Liver (tissue), 9 donors: ENCODE measurements around the gene SMAD7. TPM values are rescaled to one million over a fixed set of nuclear protein-coding genes. Genes with fewer than 3 reads are reported as not detected.

Source experiments
- DNase-seq: peaks from one replicate; pipeline ENCODE4 v3.0.0-alpha.2; 2017; ENCODE audit warnings: low spot score
- H3K27ac ChIP-seq, 2 donors: one replicate each; pipeline ENCODE4 v1.7.0; 2013; ENCODE audit warnings: inconsistent platforms in 2 of 2, low read length in 2 of 2, control low read depth in 1 of 2, low read depth in 1 of 2, mild to moderate bottlenecking in 1 of 2
- H3K27me3 ChIP-seq, 4 donors: one replicate each; pipeline versions ENCODE4 v1.6.1 to v1.7.0; 2013; ENCODE audit warnings: low read length in 3 of 4, inconsistent platforms in 1 of 4, mild to moderate bottlenecking in 1 of 4, moderate library complexity in 1 of 4; ENCODE audit not compliant: control insufficient read depth in 4 of 4, insufficient read depth in 4 of 4
- H3K36me3 ChIP-seq, 4 donors: one replicate each; pipeline versions ENCODE4 v1.6.1 to v1.7.0; 2013; ENCODE audit warnings: low read length in 3 of 4, mild to moderate bottlenecking in 3 of 4, low read depth in 1 of 4, moderate library complexity in 1 of 4; ENCODE audit not compliant: control insufficient read depth in 4 of 4, insufficient read depth in 3 of 4
- H3K4me1 ChIP-seq, 4 donors: one replicate each; pipeline versions ENCODE4 v1.6.1 to v1.7.0; 2013; ENCODE audit warnings: low read length in 3 of 4, mild to moderate bottlenecking in 3 of 4, moderate library complexity in 1 of 4; ENCODE audit not compliant: control insufficient read depth in 4 of 4, insufficient read depth in 4 of 4
- H3K4me3 ChIP-seq, 3 donors: one replicate each; pipeline versions ENCODE4 v1.6.1 to v1.7.0; 2013; ENCODE audit warnings: low read length in 3 of 3, control low read depth in 1 of 3, low read depth in 1 of 3, mild to moderate bottlenecking in 1 of 3
- H3K9ac ChIP-seq, 2 donors: one replicate each; pipeline ENCODE4 v1.7.0; 2013; ENCODE audit warnings: low read length in 2 of 2, mild to moderate bottlenecking in 2 of 2, moderate library complexity in 2 of 2, control low read depth in 1 of 2, low read depth in 1 of 2
- H3K9me3 ChIP-seq, 4 donors: one replicate each; pipeline versions ENCODE4 v1.6.1 to v1.7.0; 2013; ENCODE audit warnings: low read length in 3 of 4; ENCODE audit not compliant: control insufficient read depth in 4 of 4
- CTCF ChIP-seq: fragments of 150-350 bp; IDR thresholded peaks from 2 replicates; pipeline ENCODE4 v1.5.1; 2017; ENCODE audit warnings: improper control_type of control experiment, low read depth, low read length; ENCODE audit not compliant: missing input control
- EGR1 ChIP-seq, 2 donors: IDR thresholded peaks; 2 replicates each; pipeline ENCODE4 v1.6.1; 2016 to 2018; ENCODE audit warnings: antibody characterized with exemption in 2 of 2, low read depth in 2 of 2
- FOXA1 ChIP-seq: IDR thresholded peaks from 2 replicates; pipeline ENCODE4 v1.6.1; 2016; ENCODE audit warnings: antibody characterized with exemption
- FOXA2 ChIP-seq: IDR thresholded peaks from 2 replicates; pipeline ENCODE4 v1.6.1; 2016; ENCODE audit warnings: antibody characterized with exemption
- GABPA ChIP-seq, 2 donors: IDR thresholded peaks in 1 of 2; conservative IDR thresholded peaks in 1 of 2; 2 replicates each; pipeline ENCODE4 v1.6.1; 2016; ENCODE audit warnings: antibody characterized with exemption in 2 of 2, mild to moderate bottlenecking in 1 of 2, moderate library complexity in 1 of 2
- HNF4A ChIP-seq, 2 donors: conservative IDR thresholded peaks; 2 replicates each; pipeline ENCODE4 v1.6.1; 2016; ENCODE audit warnings: antibody characterized with exemption in 2 of 2, mild to moderate bottlenecking in 2 of 2
- HNF4G ChIP-seq: IDR thresholded peaks from 2 replicates; pipeline ENCODE4 v1.6.1; 2016; ENCODE audit warnings: antibody characterized with exemption
- JUND ChIP-seq, 2 donors: IDR thresholded peaks; 2 replicates each; pipeline ENCODE4 v1.6.1; 2016; ENCODE audit warnings: antibody characterized with exemption in 2 of 2
- MAX ChIP-seq: IDR thresholded peaks from 2 replicates; pipeline ENCODE4 v1.6.1; 2016; ENCODE audit warnings: antibody characterized with exemption
- NR2F2 ChIP-seq: IDR thresholded peaks from 2 replicates; pipeline ENCODE4 v1.6.1; 2016; ENCODE audit warnings: antibody characterized with exemption
- RAD21 ChIP-seq, 2 donors: IDR thresholded peaks; 2 replicates each; pipeline ENCODE4 v1.6.1; 2016; ENCODE audit warnings: antibody characterized with exemption in 2 of 2, mild to moderate bottlenecking in 2 of 2
- RXRA ChIP-seq, 2 donors: IDR thresholded peaks; 2 replicates each; pipeline ENCODE4 v1.6.1; 2017 to 2018; ENCODE audit warnings: antibody characterized with exemption in 2 of 2, mild to moderate bottlenecking in 1 of 2
- SP1 ChIP-seq: IDR thresholded peaks from 2 replicates; pipeline ENCODE4 v1.6.1; 2018; ENCODE audit warnings: antibody characterized with exemption, mild to moderate bottlenecking
- TAF1 ChIP-seq: conservative IDR thresholded peaks from 2 replicates; pipeline ENCODE4 v1.6.1; 2016; ENCODE audit warnings: antibody characterized with exemption, mild to moderate bottlenecking
- YY1 ChIP-seq: IDR thresholded peaks from 2 replicates; pipeline ENCODE4 v1.6.1; 2016; ENCODE audit warnings: antibody characterized with exemption, mild to moderate bottlenecking
- ZBTB33 ChIP-seq: IDR thresholded peaks from 2 replicates; pipeline ENCODE4 v1.6.1; 2016; ENCODE audit warnings: antibody characterized with exemption
- WGBS: extraction: QIAGEN DNeasy Blood & Tissue Kit; methylation state at CpG from one replicate; pipeline ENCODE4 v1.1.7; 2013; 5-methylcytosine and 5-hydroxymethylcytosine counted together
- polyA plus RNA-seq, 2 donors: library from polyadenylated mRNA; stranded (reverse) in 1 of 2; unstranded in 1 of 2; fragments of 200-250 nt in 1 of 2; fragments of >200 nt in 1 of 2; fragmentation: Nextera tagmentation in 1 of 2; extraction: Ambion mirVana in 1 of 2; gene quantifications; one replicate each; pipeline versions ENCODE4 v1.2.1 to v1.2.3, GENCODE V29; 2013 to 2015
- total RNA-seq, 2 donors: library from RNA; depleted of rRNA; stranded (reverse); fragments of >200 nt; gene quantifications; one replicate each; pipeline ENCODE4 v1.2.3, GENCODE V29; 2014
- TF ChIP-seq, protein P1 (sequence below): IDR thresholded peaks from 2 replicates; pipeline ENCODE4 v1.6.1; 2016; ENCODE audit warnings: antibody characterized with exemption, mild to moderate bottlenecking
- TF ChIP-seq, protein P2 (sequence below): IDR thresholded peaks from 2 replicates; pipeline ENCODE4 v1.6.1; 2016; ENCODE audit warnings: antibody characterized with exemption
- donor health status: healthy.
- donor health status: healthy.
- donor health status: healthy.
- donor health status: healthy.
- donor health status: healthy.

Gene SMAD7
- total and polyA plus RNA-seq, 4 donors, result 3.2 to 11.8 (median 10.1) TPM

GRCh38 chr18:48943736-48944527, 6.8 kb downstream of the SMAD7 start:
- WGBS, result 70% methylated on average over 8 of the region's 8 CpGs
- peaks cover 25 to 92% (median 82%) of the 10 kb centered on the region in 4 donors for H3K4me1 ChIP-seq
- H3K9ac ChIP-seq, result no peak overlapping the region
- no peaks in the 10 kb centered on the region for H3K9me3 ChIP-seq
- H3K27me3 ChIP-seq, result no peaks in the 10 kb centered on the region
- DNase-seq, result no peak
- peak overlapping the region; percentile 35 to 42 for H3K27ac ChIP-seq
- H3K4me3 ChIP-seq, result no peak overlapping the region
- TF ChIP-seq MAX, result no peak
- no peak for TF ChIP-seq FOXA2
- no peak for TF ChIP-seq HNF4G
- no peak for TF ChIP-seq CTCF
- TF ChIP-seq GABPA (IDR thresholded peaks at IDR 0.05 in 1 of 2, conservative IDR thresholded peaks at IDR 0.05 in 1 of 2), result no peak
- TF ChIP-seq, protein P1, sequence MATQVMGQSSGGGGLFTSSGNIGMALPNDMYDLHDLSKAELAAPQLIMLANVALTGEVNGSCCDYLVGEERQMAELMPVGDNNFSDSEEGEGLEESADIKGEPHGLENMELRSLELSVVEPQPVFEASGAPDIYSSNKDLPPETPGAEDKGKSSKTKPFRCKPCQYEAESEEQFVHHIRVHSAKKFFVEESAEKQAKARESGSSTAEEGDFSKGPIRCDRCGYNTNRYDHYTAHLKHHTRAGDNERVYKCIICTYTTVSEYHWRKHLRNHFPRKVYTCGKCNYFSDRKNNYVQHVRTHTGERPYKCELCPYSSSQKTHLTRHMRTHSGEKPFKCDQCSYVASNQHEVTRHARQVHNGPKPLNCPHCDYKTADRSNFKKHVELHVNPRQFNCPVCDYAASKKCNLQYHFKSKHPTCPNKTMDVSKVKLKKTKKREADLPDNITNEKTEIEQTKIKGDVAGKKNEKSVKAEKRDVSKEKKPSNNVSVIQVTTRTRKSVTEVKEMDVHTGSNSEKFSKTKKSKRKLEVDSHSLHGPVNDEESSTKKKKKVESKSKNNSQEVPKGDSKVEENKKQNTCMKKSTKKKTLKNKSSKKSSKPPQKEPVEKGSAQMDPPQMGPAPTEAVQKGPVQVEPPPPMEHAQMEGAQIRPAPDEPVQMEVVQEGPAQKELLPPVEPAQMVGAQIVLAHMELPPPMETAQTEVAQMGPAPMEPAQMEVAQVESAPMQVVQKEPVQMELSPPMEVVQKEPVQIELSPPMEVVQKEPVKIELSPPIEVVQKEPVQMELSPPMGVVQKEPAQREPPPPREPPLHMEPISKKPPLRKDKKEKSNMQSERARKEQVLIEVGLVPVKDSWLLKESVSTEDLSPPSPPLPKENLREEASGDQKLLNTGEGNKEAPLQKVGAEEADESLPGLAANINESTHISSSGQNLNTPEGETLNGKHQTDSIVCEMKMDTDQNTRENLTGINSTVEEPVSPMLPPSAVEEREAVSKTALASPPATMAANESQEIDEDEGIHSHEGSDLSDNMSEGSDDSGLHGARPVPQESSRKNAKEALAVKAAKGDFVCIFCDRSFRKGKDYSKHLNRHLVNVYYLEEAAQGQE, result no peak
- no peak for TF ChIP-seq JUND (IDR thresholded peaks at IDR 0.05)
- TF ChIP-seq YY1, result no peak
- no peak for TF ChIP-seq ZBTB33
- no peak for TF ChIP-seq RAD21 (IDR thresholded peaks at IDR 0.05)
- no peak for TF ChIP-seq FOXA1
- TF ChIP-seq, protein P2, sequence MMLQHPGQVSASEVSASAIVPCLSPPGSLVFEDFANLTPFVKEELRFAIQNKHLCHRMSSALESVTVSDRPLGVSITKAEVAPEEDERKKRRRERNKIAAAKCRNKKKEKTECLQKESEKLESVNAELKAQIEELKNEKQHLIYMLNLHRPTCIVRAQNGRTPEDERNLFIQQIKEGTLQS, result no peak
- no peak for TF ChIP-seq RXRA (IDR thresholded peaks at IDR 0.05)
- TF ChIP-seq NR2F2, result no peak
- TF ChIP-seq SP1, result no peak
- TF ChIP-seq HNF4A (conservative IDR thresholded peaks at IDR 0.05), result no peak
- TF ChIP-seq EGR1 (IDR thresholded peaks at IDR 0.05; ENCODE audit: low read depth in 2 of 2), result no peak
- TF ChIP-seq TAF1, result no peak
- peaks cover 0 to 2% (median 0%) of the 10 kb centered on the region in 4 donors for H3K36me3 ChIP-seq
